Measurements from ENCODE around the gene UBFD1. TPM values are rescaled to one million over a fixed set of nuclear protein-coding genes. Genes with fewer than 3 reads are reported as not detected.
A peak's percentile ranks its signal among the peaks of the same experiment; 100 is the strongest.

UBFD1 gene
- total RNA-seq, 3 donors from 2014 or later (not counting 1 experiment from before 2014, with no cell fraction given): 51.4 to 65.8 (median 63.6) TPM

GRCh38 chr16:23512168-23512695 lies 45.3 kb upstream of the UBFD1 start:
- H3K36me3 Mint-ChIP-seq: no peaks in the 10 kb centered on the region
- no peak overlapping the region for H3K4me3 ChIP-seq (ENCODE audit: low read length)
- intact Hi-C loops (cut with micrococcal nuclease): no loop called here
- no peaks in the 10 kb centered on the region for H3K9me3 ChIP-seq (ENCODE audit: control insufficient read depth, insufficient read depth, low read length)
- DNase-seq (no peak), ATAC-seq (no peak)
- H3K27me3 Mint-ChIP-seq (ENCODE audit: low read depth in 2 of 2): no peaks in the 10 kb centered on the region
- no peaks in the 10 kb centered on the region for H3K27me3 ChIP-seq (ENCODE audit: control insufficient read depth, insufficient read depth, low read length)
- no peak overlapping the region for H3K27ac Mint-ChIP-seq
- no peak for TF ChIP-seq CTCF (IDR thresholded peaks at IDR 0.05)
- no peaks in the 10 kb centered on the region for H3K9me3 Mint-ChIP-seq
- 91% methylated on average over 3 of the region's 4 CpGs for WGBS (ENCODE audit: insufficient coverage)
- H3K4me1 ChIP-seq (ENCODE audit: control insufficient read depth, insufficient read depth, low read length): peaks cover 33% of the 10 kb centered on the region
- H3K36me3 ChIP-seq (ENCODE audit: control insufficient read depth, insufficient read depth, low read length): no peaks in the 10 kb centered on the region
- H3K4me3 Mint-ChIP-seq: no peak overlapping the region
- H3K4me1 Mint-ChIP-seq: peaks cover 28 to 31% of the 10 kb centered on the region in 2 donors
- no peak overlapping the region for H3K27ac ChIP-seq (ENCODE audit: low read length)

GRCh38 chr16:23514381-23515152 lies 43.0 kb upstream of the UBFD1 start:
- Histone ChIP-seq H3K27me3 (ENCODE audit: control insufficient read depth, insufficient read depth, low read length) (no peaks in the 10 kb centered on the region), H3K4me3 (ENCODE audit: low read length) (no peak overlapping the region), H3K4me1 (ENCODE audit: control insufficient read depth, insufficient read depth, low read length) (peaks cover 28% of the 10 kb centered on the region), H3K36me3 (ENCODE audit: control insufficient read depth, insufficient read depth, low read length) (no peaks in the 10 kb centered on the region), H3K27ac (ENCODE audit: low read length) (no peak overlapping the region), H3K9me3 (ENCODE audit: control insufficient read depth, insufficient read depth, low read length) (no peaks in the 10 kb centered on the region)
- Mint-ChIP-seq H3K36me3 (no peaks in the 10 kb centered on the region), H3K27ac (peak overlapping the region in 1 of 2 donors; percentile 56), H3K27me3 (ENCODE audit: low read depth in 2 of 2) (no peaks in the 10 kb centered on the region), H3K4me3 (no peak overlapping the region), H3K4me1 (peaks cover 12 to 16% of the 10 kb centered on the region in 2 donors), H3K9me3 (no peaks in the 10 kb centered on the region)
- DNase-seq: peak in 1 of 2 donors; percentile 68
- 54% methylated on average over 6 of the region's 7 CpGs for WGBS (ENCODE audit: insufficient coverage)
- intact Hi-C loops (cut with micrococcal nuclease): no loop called here
- TF ChIP-seq CTCF (IDR thresholded peaks at IDR 0.05): no peak
- no peak for ATAC-seq

GRCh38 chr16:23515881-23516280 lies 41.6 kb upstream of the UBFD1 start:
- Mint-ChIP-seq H3K4me1 (peaks cover 7% of the 10 kb centered on the region in 2 donors), H3K36me3 (no peaks in the 10 kb centered on the region), H3K9me3 (no peaks in the 10 kb centered on the region), H3K4me3 (no peak overlapping the region), H3K27ac (no peak overlapping the region), H3K27me3 (ENCODE audit: low read depth in 2 of 2) (no peaks in the 10 kb centered on the region)
- ATAC-seq (no peak), DNase-seq (no peak)
- Histone ChIP-seq H3K4me1 (ENCODE audit: control insufficient read depth, insufficient read depth, low read length) (peaks cover 30% of the 10 kb centered on the region), H3K9me3 (ENCODE audit: control insufficient read depth, insufficient read depth, low read length) (no peaks in the 10 kb centered on the region), H3K4me3 (ENCODE audit: low read length) (no peak overlapping the region), H3K27ac (ENCODE audit: low read length) (no peak overlapping the region), H3K36me3 (ENCODE audit: control insufficient read depth, insufficient read depth, low read length) (no peaks in the 10 kb centered on the region), H3K27me3 (ENCODE audit: control insufficient read depth, insufficient read depth, low read length) (no peaks in the 10 kb centered on the region)
- 97% methylated on average over 5 of the region's 5 CpGs for WGBS (ENCODE audit: insufficient coverage)
- no peak for TF ChIP-seq CTCF (IDR thresholded peaks at IDR 0.05)
- intact Hi-C loops (cut with micrococcal nuclease): no loop called here

Measured in natural killer cell (primary cell).